CD14-positive monocyte (primary cell): ENCODE measurements around the gene NKAIN2. TPM values are rescaled to one million over a fixed set of nuclear protein-coding genes. Genes with fewer than 3 reads are reported as not detected.

ENCODE experiments used
- DNase-seq, 3 donors: peaks; one replicate each; pipeline ENCODE4 v3.0.0-alpha.2; 2011 to 2022
- H2AFZ ChIP-seq: 2 replicates; pipeline ENCODE4 v1.6.0; 2012; ENCODE audit warnings: mild to moderate bottlenecking, low read depth, low read length, inconsistent platforms; ENCODE audit not compliant: insufficient read depth, poor library complexity, severe bottlenecking
- H3K27ac ChIP-seq, 2 donors: 1 replicate in 1 of 2; 2 replicates in 1 of 2; pipeline ENCODE4 v1.5.1; 2012 to 2013; ENCODE audit warnings: low read length in 2 of 2, control low read depth in 1 of 2, inconsistent platforms in 1 of 2, low read depth in 1 of 2, mild to moderate bottlenecking in 1 of 2
- H3K27me3 ChIP-seq, 2 donors: one replicate each; pipeline versions ENCODE4 v1.6.0 to v1.6.1; 2011 to 2013; ENCODE audit warnings: low read length in 2 of 2; ENCODE audit not compliant: control insufficient read depth in 2 of 2, insufficient read depth in 2 of 2
- H3K36me3 ChIP-seq, 2 donors: replicated peaks in 1 of 2; 1 replicate in 1 of 2; 2 replicates in 1 of 2; pipeline versions ENCODE4 v1.5.1 to v1.6.1; 2012 to 2013; ENCODE audit warnings: low read length in 2 of 2, control low read depth in 1 of 2, inconsistent platforms in 1 of 2, mild to moderate bottlenecking in 1 of 2; ENCODE audit not compliant: insufficient read depth in 2 of 2, control insufficient read depth in 1 of 2
- H3K4me1 ChIP-seq, 2 donors: 1 replicate in 1 of 2; 2 replicates in 1 of 2; pipeline versions ENCODE4 v1.5.1 to v1.6.1; 2012 to 2013; ENCODE audit warnings: low read length in 2 of 2, control low read depth in 1 of 2, inconsistent platforms in 1 of 2, mild to moderate bottlenecking in 1 of 2, moderate library complexity in 1 of 2; ENCODE audit not compliant: insufficient read depth in 2 of 2, control insufficient read depth in 1 of 2
- H3K4me2 ChIP-seq: replicated peaks from 2 replicates; pipeline ENCODE3; 2012; ENCODE audit warnings: low read length, moderate library complexity, mild to moderate bottlenecking; ENCODE audit not compliant: poor library complexity, severe bottlenecking; ENCODE audit errors: extremely low read depth
- H3K4me3 ChIP-seq, 3 experiments: fragments of 200-600 bp in 1 of 3; sonication (generic) in 1 of 3; replicated peaks in 1 of 3; 1 replicate in 2 of 3; 2 replicates in 1 of 3; pipeline ENCODE4 v1.5.1; 2011 to 2013; ENCODE audit warnings: low read length in 3 of 3, mild to moderate bottlenecking in 3 of 3, control low read depth in 2 of 3, low read depth in 2 of 3, inconsistent platforms in 1 of 3, moderate library complexity in 1 of 3
- H3K79me2 ChIP-seq: 2 replicates; pipeline ENCODE4 v1.6.0; 2012; ENCODE audit warnings: mild to moderate bottlenecking, control low read depth, inconsistent platforms, low read length, moderate library complexity; ENCODE audit not compliant: insufficient read depth
- H3K9ac ChIP-seq: 2 replicates; pipeline ENCODE4 v1.6.0; 2017; ENCODE audit warnings: low read length, mild to moderate bottlenecking; ENCODE audit not compliant: insufficient read depth, poor library complexity, severe bottlenecking
- H3K9me3 ChIP-seq, 2 donors: replicated peaks in 1 of 2; 1 replicate in 1 of 2; 2 replicates in 1 of 2; pipeline versions ENCODE4 v1.5.1 to v1.6.1; 2012 to 2013; ENCODE audit warnings: low read length in 2 of 2, control low read depth in 1 of 2; ENCODE audit not compliant: control insufficient read depth in 1 of 2, insufficient read depth in 1 of 2
- H4K20me1 ChIP-seq: 2 replicates; pipeline ENCODE4 v1.6.0; 2012; ENCODE audit warnings: mild to moderate bottlenecking, low read length, control low read depth, moderate library complexity; ENCODE audit not compliant: insufficient read depth
- H3K27ac Mint-ChIP-seq, 7 donors: one replicate each; pipeline ENCODE4 v1.8.0; 2020; ENCODE audit warnings: mild to moderate bottlenecking in 7 of 7, mixed read lengths in 7 of 7, moderate library complexity in 6 of 7, inconsistent platforms in 2 of 7
- H3K27me3 Mint-ChIP-seq, 3 donors: one replicate each; pipeline ENCODE4 v1.8.0; 2021 to 2022; ENCODE audit warnings: low read depth in 3 of 3, mild to moderate bottlenecking in 3 of 3, mixed read lengths in 3 of 3, moderate library complexity in 3 of 3, inconsistent platforms in 1 of 3
- H3K36me3 Mint-ChIP-seq, 2 donors: one replicate each; pipeline ENCODE4 v1.8.0; 2020; ENCODE audit warnings: mixed read lengths in 2 of 2, inconsistent platforms in 1 of 2, mild to moderate bottlenecking in 1 of 2
- H3K4me1 Mint-ChIP-seq: one replicate; pipeline ENCODE4 v1.8.0; 2020; ENCODE audit warnings: mild to moderate bottlenecking, mixed read lengths
- H3K4me3 Mint-ChIP-seq, 2 donors: one replicate each; pipeline ENCODE4 v1.8.0; 2020; ENCODE audit warnings: mild to moderate bottlenecking in 2 of 2, mixed read lengths in 2 of 2, moderate library complexity in 1 of 2
- H3K9me3 Mint-ChIP-seq, 7 donors: one replicate each; pipeline ENCODE4 v1.8.0; 2020 to 2022; ENCODE audit warnings: mixed read lengths in 7 of 7, mild to moderate bottlenecking in 6 of 7, moderate library complexity in 6 of 7, inconsistent platforms in 2 of 7
- CTCF ChIP-seq: fragments of 200-600 bp; IDR thresholded peaks from one replicate; pipeline ENCODE4 v1.8.0; 2022; ENCODE audit warnings: antibody characterized with exemption, mild to moderate bottlenecking
- WGBS: methylation state at CpG from one replicate; pipeline ENCODE4 v1.1.5; 2013; ENCODE audit warnings: missing lambda C conversion rate; ENCODE audit not compliant: insufficient coverage; 5-methylcytosine and 5-hydroxymethylcytosine counted together
- intact Hi-C, 2 donors: fragments of 100-400 bp; cut with micrococcal nuclease; formaldehyde crosslinking; loops; one replicate each; pipeline versions ENCODE4 v1.15.0 to v1.15.1; 2023
- polyA plus RNA-seq, 3 donors: library from polyadenylated mRNA; depleted of rRNA in 1 of 3; unstranded in 2 of 3; stranded (reverse) in 1 of 3; fragments of 300-500 nt in 2 of 3; fragments of >200 nt in 1 of 3; fragmentation: Illumina TruSeq in 2 of 3; gene quantifications; 1 replicate in 2 of 3; 2 replicates in 1 of 3; pipeline ENCODE4 v1.2.3, GENCODE V29; 2012 to 2021

Gene NKAIN2
- polyA plus RNA-seq, 3 donors = not detected

- Mint-ChIP-seq H3K27ac (no peak overlapping the region), H3K9me3 (peaks cover 0 to 2% (median 0%) of the 10 kb centered on the region in 7 donors), H3K36me3 (no peaks in the 10 kb centered on the region), H3K4me3 (no peak overlapping the region), H3K27me3 (peaks cover 0 to 1% (median 0%) of the 10 kb centered on the region in 3 donors), H3K4me1 (no peaks in the 10 kb centered on the region)
- Histone ChIP-seq H3K36me3 (no peaks in the 10 kb centered on the region), H3K4me1 (no peaks in the 10 kb centered on the region), H3K27me3 (no peaks in the 10 kb centered on the region), H2AFZ (no peak overlapping the region), H3K79me2 (no peaks in the 10 kb centered on the region), H3K4me2 (no peak overlapping the region), H4K20me1 (no peaks in the 10 kb centered on the region), H3K4me3 (no peak overlapping the region), H3K9me3 (no peaks in the 10 kb centered on the region), H3K9ac (no peak overlapping the region), H3K27ac (no peak overlapping the region)
- no peak for DNase-seq
- no peak for TF ChIP-seq CTCF
- WGBS = no CpG with 5 or more reads among the region's 2 CpGs
- intact Hi-C loops = no loop called here
These were observed 344.7 kb downstream of the NKAIN2 start for GRCh38 chr6:124148236-124148957.

GRCh38 chr6:124149646-124150045 lies 346.0 kb downstream of the NKAIN2 start:
- no peaks in the 10 kb centered on the region for H3K4me1 Mint-ChIP-seq
- Histone ChIP-seq H3K4me3 (no peak overlapping the region), H3K9ac (no peak overlapping the region), H2AFZ (no peak overlapping the region), H3K27ac (no peak overlapping the region), H3K4me2 (no peak overlapping the region), H3K27me3 (no peaks in the 10 kb centered on the region), H3K9me3 (no peaks in the 10 kb centered on the region), H3K36me3 (no peaks in the 10 kb centered on the region), H4K20me1 (no peaks in the 10 kb centered on the region), H3K4me1 (no peaks in the 10 kb centered on the region), H3K79me2 (no peaks in the 10 kb centered on the region)
- no peak for DNase-seq
- H3K9me3 Mint-ChIP-seq = peaks cover 0 to 2% (median 0%) of the 10 kb centered on the region in 7 donors
- 94% methylated on average over 3 of the region's 4 CpGs for WGBS
- TF ChIP-seq CTCF = no peak
- intact Hi-C loops = no loop called here
- H3K27ac Mint-ChIP-seq = no peak overlapping the region
- no peak overlapping the region for H3K4me3 Mint-ChIP-seq
- peaks cover 0 to 1% (median 0%) of the 10 kb centered on the region in 3 donors for H3K27me3 Mint-ChIP-seq
- H3K36me3 Mint-ChIP-seq = no peaks in the 10 kb centered on the region
